ENCODE measurements around the gene NUBP2. TPM values are rescaled to one million over a fixed set of nuclear protein-coding genes. Genes with fewer than 3 reads are reported as not detected.

Gene NUBP2
- total RNA-seq, 1 experiment from 2014 or later, result 103 TPM

DNA sequence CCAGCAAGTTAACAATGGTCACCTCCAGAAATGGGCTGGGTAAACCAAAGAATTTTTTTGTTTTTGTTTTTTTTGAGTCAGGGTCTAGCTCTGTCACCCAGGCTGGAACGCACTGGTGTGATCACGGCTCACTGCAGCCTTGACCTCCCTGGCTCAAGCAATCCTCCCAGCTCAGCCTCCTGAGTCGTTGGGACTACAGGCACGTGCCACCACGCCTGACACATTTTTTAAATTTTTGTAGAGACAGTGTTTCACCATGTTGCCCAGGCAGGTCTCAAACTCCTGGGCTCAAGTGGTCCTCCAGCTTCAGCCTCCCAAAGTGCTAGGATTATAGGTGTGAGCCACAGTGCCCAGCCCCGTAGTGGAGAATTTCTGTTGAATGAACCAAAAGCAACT lies 2.1 kb upstream of the NUBP2 start:
- ATAC-seq (no peak), DNase-seq (ENCODE audit: low read depth, low spot score) (no peak)
- Histone ChIP-seq H3K4me2 (ENCODE audit: low read length) (peak overlapping the region; percentile 97), H3K27ac (ENCODE audit: low read depth, low read length) (0 out of 2 replicates have a peak overlapping the region, but pooled peaks have one; percentile 78), H4K20me1 (ENCODE audit: insufficient read depth) (no peaks in the 10 kb centered on the region), H3K36me3 (ENCODE audit: control insufficient read depth in 1 of 2, insufficient read depth in 2 of 2, low read length in 2 of 2) (peaks cover 0 to 5% of the 10 kb centered on the region in 2 experiments; a peak in 3 of 4 replicates), H3K27me3 (ENCODE audit: insufficient read depth, low read length) (no peaks in the 10 kb centered on the region), H3K9ac (ENCODE audit: low read length) (peak overlapping the region; percentile 88), H3K9me2 (ENCODE audit: insufficient read depth) (no peaks in the 10 kb centered on the region), H3K4me3 (replicated peaks in 1 of 2; ENCODE audit: low read depth in 1 of 2, low read length in 2 of 2) (no peak overlapping the region), H2AFZ (ENCODE audit: low read depth, low read length, poor library complexity, severe bottlenecking) (no peak overlapping the region), H3K9me3 (ENCODE audit: control insufficient read depth in 1 of 2, insufficient read depth in 1 of 2, low read depth in 1 of 2, low read length in 2 of 2) (no peaks in the 10 kb centered on the region), H3K79me2 (ENCODE audit: insufficient read depth, low read length) (peaks cover 33% of the 10 kb centered on the region), H3K4me1 (ENCODE audit: control insufficient read depth in 1 of 2, insufficient read depth in 2 of 2, low read length in 2 of 2) (peaks cover 0 to 22% of the 10 kb centered on the region in 2 experiments; a peak in 3 of 4 replicates)
- TF ChIP-seq, protein P1, sequence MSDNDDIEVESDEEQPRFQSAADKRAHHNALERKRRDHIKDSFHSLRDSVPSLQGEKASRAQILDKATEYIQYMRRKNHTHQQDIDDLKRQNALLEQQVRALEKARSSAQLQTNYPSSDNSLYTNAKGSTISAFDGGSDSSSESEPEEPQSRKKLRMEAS (IDR thresholded peaks at IDR 0.05), result 0 out of 2 replicates have a peak, but pooled peaks have one; percentile 14
- TF ChIP-seq JUND (IDR thresholded peaks at IDR 0.05), result no peak
- TSS peak; percentile 56 for BruUV-seq (replicated peaks)
- RAD21 ChIA-PET (ENCODE audit: low non-redundant PET in 1 of 2, low total read pairs in 2 of 2, uncharacterized antibody in 2 of 2, unreplicated experiment in 2 of 2), result no interaction called here
- intact Hi-C loops (cut with micrococcal nuclease), result no loop called here
- POLR2A ChIA-PET, result no interaction called here
- CTCF ChIA-PET, result no interaction called here

DNA sequence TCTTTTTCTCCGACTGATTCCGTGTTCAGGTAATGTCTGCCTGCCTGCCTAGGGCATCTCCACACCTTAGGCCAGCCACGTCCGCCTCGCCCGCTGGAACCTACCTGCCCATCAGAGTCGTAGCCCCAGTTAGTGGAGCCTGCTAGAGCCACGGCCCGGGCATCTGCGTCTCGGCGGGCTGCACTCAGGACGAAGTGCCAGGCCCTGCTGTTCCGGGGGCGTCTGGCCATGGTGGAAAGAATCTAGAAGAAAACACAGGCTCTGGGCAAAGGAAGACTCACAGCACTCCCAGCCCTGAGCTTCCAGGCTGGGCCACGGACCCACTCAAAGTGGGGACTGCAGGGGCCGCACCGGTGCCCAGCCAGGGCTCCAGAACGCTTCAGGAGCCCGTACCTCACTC lies 1.5 kb upstream of the NUBP2 start:
- Histone ChIP-seq H3K4me1 (ENCODE audit: control insufficient read depth in 1 of 2, insufficient read depth in 2 of 2, low read length in 2 of 2) (peaks cover 0 to 22% of the 10 kb centered on the region in 2 experiments; a peak in 3 of 4 replicates), H3K9me2 (ENCODE audit: insufficient read depth) (no peaks in the 10 kb centered on the region), H2AFZ (ENCODE audit: low read depth, low read length, poor library complexity, severe bottlenecking) (no peak overlapping the region), H3K4me3 (replicated peaks in 1 of 2; ENCODE audit: low read depth in 1 of 2, low read length in 2 of 2) (peak overlapping the region; percentile 79 to 88), H3K79me2 (ENCODE audit: insufficient read depth, low read length) (peaks cover 39% of the 10 kb centered on the region), H3K9ac (ENCODE audit: low read length) (peak overlapping the region; percentile 88), H3K36me3 (ENCODE audit: control insufficient read depth in 1 of 2, insufficient read depth in 2 of 2, low read length in 2 of 2) (peaks cover 0 to 5% of the 10 kb centered on the region in 2 experiments; a peak in 3 of 4 replicates), H4K20me1 (ENCODE audit: insufficient read depth) (no peaks in the 10 kb centered on the region), H3K9me3 (ENCODE audit: control insufficient read depth in 1 of 2, insufficient read depth in 1 of 2, low read depth in 1 of 2, low read length in 2 of 2) (no peaks in the 10 kb centered on the region), H3K4me2 (ENCODE audit: low read length) (peak overlapping the region; percentile 97), H3K27ac (ENCODE audit: low read depth, low read length) (peak overlapping the region; percentile 78), H3K27me3 (ENCODE audit: insufficient read depth, low read length) (no peaks in the 10 kb centered on the region)
- ChIA-PET CTCF (no interaction called here), POLR2A (no interaction called here), RAD21 (ENCODE audit: low non-redundant PET in 1 of 2, low total read pairs in 2 of 2, uncharacterized antibody in 2 of 2, unreplicated experiment in 2 of 2) (no interaction called here)
- DNase-seq (ENCODE audit: low read depth, low spot score) (no peak), ATAC-seq (no peak)
- no TSS peak for BruUV-seq (replicated peaks)
- intact Hi-C loops (cut with micrococcal nuclease), result no loop called here
- TF ChIP-seq CEBPB (IDR thresholded peaks at IDR 0.05; ENCODE audit: low read depth) (no peak), FOSL1 (IDR thresholded peaks at IDR 0.05; ENCODE audit: low read depth) (no peak), SIN3A (IDR thresholded peaks at IDR 0.05; ENCODE audit: low read depth) (no peak), EGR1 (IDR thresholded peaks at IDR 0.05; ENCODE audit: low read depth) (no peak), SP1 (IDR thresholded peaks at IDR 0.05; ENCODE audit: low read depth) (no peak), EZH2phosphoT487 (IDR thresholded peaks at IDR 0.05; ENCODE audit: borderline replicate concordance) (no peak), CBX3 (IDR thresholded peaks at IDR 0.05; ENCODE audit: low read depth) (no peak)
- TF ChIP-seq, protein P1 (IDR thresholded peaks at IDR 0.05), result no peak
- TF ChIP-seq, protein P2, sequence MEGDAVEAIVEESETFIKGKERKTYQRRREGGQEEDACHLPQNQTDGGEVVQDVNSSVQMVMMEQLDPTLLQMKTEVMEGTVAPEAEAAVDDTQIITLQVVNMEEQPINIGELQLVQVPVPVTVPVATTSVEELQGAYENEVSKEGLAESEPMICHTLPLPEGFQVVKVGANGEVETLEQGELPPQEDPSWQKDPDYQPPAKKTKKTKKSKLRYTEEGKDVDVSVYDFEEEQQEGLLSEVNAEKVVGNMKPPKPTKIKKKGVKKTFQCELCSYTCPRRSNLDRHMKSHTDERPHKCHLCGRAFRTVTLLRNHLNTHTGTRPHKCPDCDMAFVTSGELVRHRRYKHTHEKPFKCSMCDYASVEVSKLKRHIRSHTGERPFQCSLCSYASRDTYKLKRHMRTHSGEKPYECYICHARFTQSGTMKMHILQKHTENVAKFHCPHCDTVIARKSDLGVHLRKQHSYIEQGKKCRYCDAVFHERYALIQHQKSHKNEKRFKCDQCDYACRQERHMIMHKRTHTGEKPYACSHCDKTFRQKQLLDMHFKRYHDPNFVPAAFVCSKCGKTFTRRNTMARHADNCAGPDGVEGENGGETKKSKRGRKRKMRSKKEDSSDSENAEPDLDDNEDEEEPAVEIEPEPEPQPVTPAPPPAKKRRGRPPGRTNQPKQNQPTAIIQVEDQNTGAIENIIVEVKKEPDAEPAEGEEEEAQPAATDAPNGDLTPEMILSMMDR (IDR thresholded peaks at IDR 0.05 in 2 of 3, conservative IDR thresholded peaks at IDR 0.05 in 1 of 3; ENCODE audit: borderline replicate concordance in 1 of 3, insufficient read depth in 1 of 3, low read depth in 2 of 3, low read length in 2 of 3), result no peak
- TF ChIP-seq, protein P3, sequence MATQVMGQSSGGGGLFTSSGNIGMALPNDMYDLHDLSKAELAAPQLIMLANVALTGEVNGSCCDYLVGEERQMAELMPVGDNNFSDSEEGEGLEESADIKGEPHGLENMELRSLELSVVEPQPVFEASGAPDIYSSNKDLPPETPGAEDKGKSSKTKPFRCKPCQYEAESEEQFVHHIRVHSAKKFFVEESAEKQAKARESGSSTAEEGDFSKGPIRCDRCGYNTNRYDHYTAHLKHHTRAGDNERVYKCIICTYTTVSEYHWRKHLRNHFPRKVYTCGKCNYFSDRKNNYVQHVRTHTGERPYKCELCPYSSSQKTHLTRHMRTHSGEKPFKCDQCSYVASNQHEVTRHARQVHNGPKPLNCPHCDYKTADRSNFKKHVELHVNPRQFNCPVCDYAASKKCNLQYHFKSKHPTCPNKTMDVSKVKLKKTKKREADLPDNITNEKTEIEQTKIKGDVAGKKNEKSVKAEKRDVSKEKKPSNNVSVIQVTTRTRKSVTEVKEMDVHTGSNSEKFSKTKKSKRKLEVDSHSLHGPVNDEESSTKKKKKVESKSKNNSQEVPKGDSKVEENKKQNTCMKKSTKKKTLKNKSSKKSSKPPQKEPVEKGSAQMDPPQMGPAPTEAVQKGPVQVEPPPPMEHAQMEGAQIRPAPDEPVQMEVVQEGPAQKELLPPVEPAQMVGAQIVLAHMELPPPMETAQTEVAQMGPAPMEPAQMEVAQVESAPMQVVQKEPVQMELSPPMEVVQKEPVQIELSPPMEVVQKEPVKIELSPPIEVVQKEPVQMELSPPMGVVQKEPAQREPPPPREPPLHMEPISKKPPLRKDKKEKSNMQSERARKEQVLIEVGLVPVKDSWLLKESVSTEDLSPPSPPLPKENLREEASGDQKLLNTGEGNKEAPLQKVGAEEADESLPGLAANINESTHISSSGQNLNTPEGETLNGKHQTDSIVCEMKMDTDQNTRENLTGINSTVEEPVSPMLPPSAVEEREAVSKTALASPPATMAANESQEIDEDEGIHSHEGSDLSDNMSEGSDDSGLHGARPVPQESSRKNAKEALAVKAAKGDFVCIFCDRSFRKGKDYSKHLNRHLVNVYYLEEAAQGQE (IDR thresholded peaks at IDR 0.05; ENCODE audit: low read depth), result no peak
- TF ChIP-seq, protein P4, sequence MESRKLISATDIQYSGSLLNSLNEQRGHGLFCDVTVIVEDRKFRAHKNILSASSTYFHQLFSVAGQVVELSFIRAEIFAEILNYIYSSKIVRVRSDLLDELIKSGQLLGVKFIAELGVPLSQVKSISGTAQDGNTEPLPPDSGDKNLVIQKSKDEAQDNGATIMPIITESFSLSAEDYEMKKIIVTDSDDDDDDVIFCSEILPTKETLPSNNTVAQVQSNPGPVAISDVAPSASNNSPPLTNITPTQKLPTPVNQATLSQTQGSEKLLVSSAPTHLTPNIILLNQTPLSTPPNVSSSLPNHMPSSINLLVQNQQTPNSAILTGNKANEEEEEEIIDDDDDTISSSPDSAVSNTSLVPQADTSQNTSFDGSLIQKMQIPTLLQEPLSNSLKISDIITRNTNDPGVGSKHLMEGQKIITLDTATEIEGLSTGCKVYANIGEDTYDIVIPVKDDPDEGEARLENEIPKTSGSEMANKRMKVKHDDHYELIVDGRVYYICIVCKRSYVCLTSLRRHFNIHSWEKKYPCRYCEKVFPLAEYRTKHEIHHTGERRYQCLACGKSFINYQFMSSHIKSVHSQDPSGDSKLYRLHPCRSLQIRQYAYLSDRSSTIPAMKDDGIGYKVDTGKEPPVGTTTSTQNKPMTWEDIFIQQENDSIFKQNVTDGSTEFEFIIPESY (IDR thresholded peaks at IDR 0.05; ENCODE audit: extremely low read depth, insufficient replicate concordance, low read length), result no peak
